Activated CD8-positive, alpha-beta memory T cell treated with anti-CD3 and anti-CD28 coated beads for 1 hour (primary cell): Measurements from ENCODE around the gene XYLT1.

Source experiments
- DNase-seq, 2 donors: peaks; one replicate each; pipeline ENCODE4 v3.0.0-alpha.2; 2020; ENCODE audit warnings: low read depth in 1 of 2; ENCODE audit errors: extremely low read depth in 1 of 2

The XYLT1 gene

GRCh38 chr16:17459903-17460521 lies 10.7 kb downstream of the XYLT1 start:
- DNase-seq, result no peak

- no peak for DNase-seq
Measured at GRCh38 chr16:17457997-17458396, 12.8 kb downstream of the XYLT1 start.

GRCh38 chr16:17457513-17457912 lies 13.2 kb downstream of the XYLT1 start:
- no peak for DNase-seq

DNA sequence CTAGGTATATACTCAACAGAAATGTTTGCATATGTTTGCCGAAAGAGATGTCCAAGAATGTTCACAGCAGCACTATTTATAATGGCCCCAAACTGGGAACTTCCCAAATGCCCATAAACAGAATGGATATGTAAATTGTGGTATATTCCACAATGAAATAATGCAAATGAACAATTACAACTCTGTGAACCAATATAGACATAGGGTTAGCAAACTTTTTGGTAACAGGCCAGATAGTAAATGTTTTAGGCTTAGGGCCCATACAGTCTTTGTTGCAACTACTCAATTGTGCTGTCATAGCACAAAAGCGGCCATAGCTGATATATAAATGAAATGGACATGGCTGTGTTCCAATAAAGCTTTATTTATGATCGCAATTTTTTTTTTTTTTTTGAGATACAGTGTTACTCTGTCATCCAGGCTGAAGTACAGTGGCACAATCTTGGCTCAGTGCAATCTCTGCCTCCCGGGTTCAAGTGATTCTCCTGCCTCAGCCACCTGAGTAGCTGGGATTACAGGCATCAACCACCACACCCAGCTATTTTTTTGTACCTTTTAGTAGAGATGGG lies 16.5 kb downstream of the XYLT1 start:
- no peak for DNase-seq

- DNase-seq, result no peak
Measured at GRCh38 chr16:17453364-17454038, 17.3 kb downstream of the XYLT1 start.

GRCh38 chr16:17452922-17453321 lies 17.8 kb downstream of the XYLT1 start:
- DNase-seq, result no peak

DNA sequence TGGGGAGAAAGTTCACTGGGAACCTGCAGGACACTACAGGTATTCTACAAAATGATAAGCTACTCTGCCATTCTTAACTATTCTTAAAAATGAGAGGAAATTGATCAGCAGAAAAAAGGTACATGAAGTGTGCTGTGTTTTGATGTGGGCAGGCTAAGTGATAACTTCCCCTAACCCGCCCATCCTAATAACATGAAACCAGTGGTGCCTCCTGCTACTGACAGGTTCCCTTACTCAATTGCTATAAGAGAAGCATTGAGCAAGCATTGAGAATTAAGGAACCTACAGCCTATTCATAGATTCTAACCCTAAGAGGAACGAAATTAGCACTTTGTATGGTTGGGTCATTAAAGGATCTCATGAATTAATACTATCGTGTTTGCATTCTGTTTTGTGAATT lies 18.9 kb downstream of the XYLT1 start:
- DNase-seq, result no peak

GRCh38 chr16:17450291-17450690 lies 20.5 kb downstream of the XYLT1 start:
- no peak for DNase-seq

GRCh38 chr16:17448640-17449638 lies 21.8 kb downstream of the XYLT1 start:
- no peak for DNase-seq

GRCh38 chr16:17447101-17447569 lies 23.6 kb downstream of the XYLT1 start:
- no peak for DNase-seq

DNA sequence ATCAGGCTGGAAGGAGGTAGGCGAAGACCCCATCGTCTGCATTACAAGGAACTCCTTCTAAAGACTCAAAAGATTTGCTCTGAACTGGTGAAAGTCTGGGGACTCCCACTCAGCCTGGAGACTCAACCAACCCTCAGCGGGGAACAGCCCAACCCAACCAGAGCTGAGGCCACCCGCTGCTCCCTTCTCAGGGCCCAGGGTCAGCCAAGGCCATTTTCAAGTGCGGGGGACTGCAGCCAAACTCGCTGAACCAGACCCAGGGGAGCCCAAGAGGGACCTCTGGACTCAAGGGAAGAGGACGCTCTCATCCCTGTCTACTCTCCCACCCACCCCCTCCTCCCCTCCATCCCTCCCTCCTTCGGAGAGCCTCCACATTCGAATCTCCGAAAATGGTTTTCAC lies 24.1 kb downstream of the XYLT1 start:
- no peak for DNase-seq

DNA sequence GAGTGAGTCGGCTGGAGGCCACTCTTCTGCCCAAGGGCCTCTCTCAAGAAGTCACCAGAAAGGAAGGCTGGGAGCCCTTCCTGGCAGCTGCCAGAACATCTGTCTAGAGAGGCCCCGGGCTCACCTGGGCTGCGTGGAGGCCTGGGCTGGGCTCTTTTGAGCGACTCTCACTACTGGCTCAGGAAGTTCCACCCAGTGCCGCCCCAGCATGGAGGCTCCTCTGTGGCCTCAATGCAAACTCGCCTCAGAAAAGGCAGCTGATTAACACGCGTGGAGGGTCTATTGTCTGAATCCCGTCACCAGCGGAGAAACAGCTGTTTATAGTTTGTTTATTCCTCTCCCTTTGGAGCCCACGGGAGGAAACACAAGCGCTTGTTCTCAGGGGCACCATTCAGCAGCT lies 25.3 kb downstream of the XYLT1 start:
- no peak for DNase-seq

GRCh38 chr16:17444658-17445057 lies 26.1 kb downstream of the XYLT1 start:
- no peak for DNase-seq

GRCh38 chr16:17440131-17440530 lies 30.6 kb downstream of the XYLT1 start:
- DNase-seq, result no peak

GRCh38 chr16:17439580-17439979 lies 31.2 kb downstream of the XYLT1 start:
- DNase-seq, result no peak

DNA sequence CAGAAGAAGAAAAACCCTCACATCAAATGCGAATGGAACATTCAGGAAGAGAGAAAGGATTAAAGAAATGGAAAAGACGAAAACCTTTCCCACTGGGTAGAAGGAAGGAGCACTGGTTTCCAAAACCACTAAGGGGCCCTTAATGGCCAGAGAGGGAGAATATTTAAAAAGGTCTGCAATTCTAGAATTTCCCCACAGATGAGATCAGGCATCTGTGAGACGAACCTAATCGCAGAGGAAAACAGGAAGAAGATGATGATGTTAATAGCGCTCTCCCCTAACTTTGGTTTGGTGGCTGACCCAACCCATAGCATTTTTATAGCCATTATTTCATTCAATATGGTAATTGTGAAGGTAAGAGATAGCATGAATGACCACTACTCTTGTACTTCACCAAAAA lies 32.8 kb downstream of the XYLT1 start:
- DNase-seq, result no peak

DNA sequence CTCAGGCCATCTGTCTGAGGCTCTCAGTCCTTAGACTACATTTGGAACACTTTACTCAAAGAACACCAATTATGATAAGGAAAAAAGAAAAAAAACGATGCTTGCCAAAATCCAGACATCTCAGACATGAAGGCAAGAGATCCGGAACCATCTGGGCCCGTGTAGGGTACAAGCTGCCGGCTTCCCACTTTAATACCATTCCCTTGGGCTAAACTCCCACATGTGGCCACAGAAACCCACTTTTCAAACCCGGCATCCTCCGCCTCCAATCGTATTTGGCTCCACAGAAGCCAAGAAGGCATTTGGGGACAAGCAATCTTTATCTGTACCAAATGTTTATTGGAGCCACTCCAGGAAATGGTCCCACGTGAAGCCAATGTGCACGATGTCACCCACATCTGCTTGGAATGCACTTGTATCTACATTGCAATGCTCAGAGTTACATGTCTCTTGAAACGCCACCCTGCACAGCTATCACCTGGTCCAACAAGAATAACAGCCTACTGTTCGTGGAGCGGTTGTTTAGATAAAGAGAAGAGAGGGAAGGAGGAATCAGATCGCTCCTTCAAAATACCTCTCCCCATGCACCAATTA lies 33.5 kb downstream of the XYLT1 start:
- DNase-seq, result no peak

DNA sequence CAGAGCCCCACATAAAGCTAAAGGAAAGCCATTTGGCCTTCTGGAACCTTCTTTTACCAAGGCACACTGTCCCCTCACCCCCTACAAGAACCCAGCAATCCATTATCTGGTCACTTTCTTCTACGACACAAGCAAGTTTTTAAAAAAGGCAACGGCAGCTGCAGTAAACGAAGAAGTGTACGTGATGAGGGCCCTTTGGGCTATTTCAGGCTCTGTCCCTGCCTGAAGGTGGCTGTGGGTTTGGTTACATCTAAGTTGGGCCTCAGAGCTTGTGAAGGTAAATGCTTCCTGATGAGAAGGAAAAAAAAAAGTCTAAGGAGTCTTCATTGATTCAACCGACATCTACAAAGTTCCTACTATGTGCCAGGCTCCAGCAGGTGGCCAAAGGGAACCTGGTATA lies 35.4 kb downstream of the XYLT1 start:
- DNase-seq, result no peak

- no peak for DNase-seq
Measured at GRCh38 chr16:17433577-17434451, 36.9 kb downstream of the XYLT1 start.
